T-helper 17 cell (primary cell): ENCODE data around the gene EIF4A2. TPM values are rescaled to one million over a fixed set of nuclear protein-coding genes. Genes with fewer than 3 reads are reported as not detected.
"Not testable (repeated sequence)": the region's sequence is repeated elsewhere in the genome, so short reads cannot be mapped to it uniquely, and the experiment has no call there.

Experiments used
- ATAC-seq: fragments of 150-1000 bp; cut with Tn5 transposase; 2 replicates; pipeline ENCODE4 v1.10.0; 2021; ENCODE audit warnings: mild to moderate bottlenecking, moderate library complexity
- DNase-seq, 3 donors: peaks; one replicate each; pipeline versions ENCODE4 v3.0.0 to v3.0.0-alpha.2; 2020 to 2021
- H3K9me3 ChIP-seq: one replicate; pipeline ENCODE4 v1.7.0; 2013; ENCODE audit warnings: low read length, mild to moderate bottlenecking; ENCODE audit not compliant: control insufficient read depth, poor library complexity, severe bottlenecking
- H3K27ac Mint-ChIP-seq: one replicate; pipeline ENCODE4 v1.8.0; 2022; ENCODE audit warnings: mild to moderate bottlenecking, moderate library complexity, mixed read lengths
- H3K27me3 Mint-ChIP-seq: one replicate; pipeline ENCODE4 v1.8.0; 2022; ENCODE audit warnings: mixed read lengths
- H3K36me3 Mint-ChIP-seq: one replicate; pipeline ENCODE4 v1.8.0; 2022; ENCODE audit warnings: low read depth, mixed read lengths
- H3K4me1 Mint-ChIP-seq: one replicate; pipeline ENCODE4 v1.8.0; 2022; ENCODE audit warnings: mild to moderate bottlenecking, mixed read lengths
- H3K4me3 Mint-ChIP-seq: one replicate; pipeline ENCODE4 v1.8.0; 2022; ENCODE audit warnings: mild to moderate bottlenecking, moderate library complexity, mixed read lengths
- total RNA-seq, 4 donors: library from RNA in 2 of 4; stranded (reverse) in 2 of 4; gene quantifications; one replicate each; pipeline ENCODE4 v1.2.3 and lab custom pipeline; 2022 to 2026

The EIF4A2 gene
- total RNA-seq, 2 donors from 2014 or later: 874 to 882 TPM

DNA sequence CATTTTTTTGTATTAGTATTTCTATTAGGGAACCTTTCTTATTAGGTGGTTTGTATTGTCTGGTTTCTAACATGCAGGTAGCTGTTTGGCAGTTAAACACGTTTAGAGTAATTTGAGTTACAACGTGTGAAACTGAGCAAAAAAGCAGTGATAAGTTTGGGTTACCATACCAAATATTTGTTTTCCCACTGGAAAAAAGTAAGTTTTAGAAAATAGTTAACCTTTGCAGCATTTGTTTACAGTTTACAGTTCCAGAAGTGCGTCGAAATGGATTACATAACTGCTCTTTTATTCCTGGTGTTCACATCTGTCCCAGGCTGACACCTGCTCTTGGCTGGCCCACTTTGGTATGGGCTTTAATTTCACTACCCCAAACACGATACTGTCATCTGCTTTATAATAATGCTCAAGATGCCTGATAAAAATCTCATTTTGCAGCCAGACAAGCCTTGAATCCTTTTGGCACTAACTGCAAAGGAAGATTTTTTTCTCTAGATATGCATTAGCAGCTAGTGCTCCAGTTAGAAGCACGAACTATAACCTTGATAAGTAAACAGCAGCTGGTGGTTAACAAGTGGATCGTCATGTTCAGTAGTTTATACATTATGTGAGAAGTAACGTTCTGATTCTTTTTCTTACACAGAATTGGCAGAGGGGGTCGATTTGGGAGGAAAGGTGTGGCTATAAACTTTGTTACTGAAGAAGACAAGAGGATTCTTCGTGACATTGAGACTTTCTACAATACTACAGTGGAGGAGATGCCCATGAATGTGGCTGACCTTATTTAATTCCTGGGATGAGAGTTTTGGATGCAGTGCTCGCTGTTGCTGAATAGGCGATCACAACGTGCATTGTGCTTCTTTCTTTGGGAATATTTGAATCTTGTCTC is 5.3 kb downstream of the EIF4A2 start:
- DNase-seq: no peak
- no peaks in the 10 kb centered on the region for H3K27me3 Mint-ChIP-seq

DNA sequence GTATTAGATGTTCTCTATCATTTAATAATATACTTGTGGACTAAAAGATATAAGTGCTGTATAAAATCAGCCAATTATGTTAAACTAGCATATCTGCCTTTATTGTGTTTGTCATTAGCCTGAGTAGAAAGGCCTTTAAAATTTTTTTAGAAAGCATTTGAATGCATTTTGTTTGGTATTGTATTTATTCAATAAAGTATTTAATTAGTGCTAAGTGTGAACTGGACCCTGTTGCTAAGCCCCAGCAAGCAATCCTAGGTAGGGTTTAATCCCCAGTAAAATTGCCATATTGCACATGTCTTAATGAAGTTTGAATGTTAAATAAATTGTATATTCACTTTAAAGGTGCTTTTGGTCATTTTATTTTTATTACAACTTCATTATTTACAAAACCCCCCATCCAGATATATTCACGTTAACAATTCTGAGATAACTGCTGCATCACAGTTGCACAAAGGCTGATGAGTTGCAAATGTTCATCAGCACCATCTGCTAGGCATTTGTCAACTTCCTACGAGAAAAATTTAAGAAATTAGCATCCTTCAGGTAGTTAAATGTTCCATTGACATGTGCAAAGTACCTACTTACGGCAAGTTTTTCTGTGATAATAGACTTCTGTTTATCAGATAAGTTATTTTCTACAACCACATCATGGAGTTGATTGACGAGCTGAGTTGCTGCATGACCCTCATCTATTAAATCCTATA is 6.3 kb downstream of the EIF4A2 start:
- DNase-seq: no peak
- Mint-ChIP-seq H3K27me3 (no peaks in the 10 kb centered on the region), H3K4me1 (peaks cover 41% of the 10 kb centered on the region), H3K4me3 (peak overlapping the region; percentile 15), H3K36me3 (peaks cover 15% of the 10 kb centered on the region), H3K27ac (peak overlapping the region; percentile 100)
- peak; percentile 3 for ATAC-seq
- H3K9me3 ChIP-seq: no peaks in the 10 kb centered on the region

More for the DNA sequence above, 5.3 kb downstream of the EIF4A2 start:
- H3K4me1 Mint-ChIP-seq: peaks cover 50% of the 10 kb centered on the region
- no peak for ATAC-seq
- peak overlapping the region; percentile 78 for H3K4me3 Mint-ChIP-seq
- no peaks in the 10 kb centered on the region for H3K9me3 ChIP-seq
- peak overlapping the region; percentile 100 for H3K27ac Mint-ChIP-seq
- H3K36me3 Mint-ChIP-seq: peaks cover 24% of the 10 kb centered on the region

DNA sequence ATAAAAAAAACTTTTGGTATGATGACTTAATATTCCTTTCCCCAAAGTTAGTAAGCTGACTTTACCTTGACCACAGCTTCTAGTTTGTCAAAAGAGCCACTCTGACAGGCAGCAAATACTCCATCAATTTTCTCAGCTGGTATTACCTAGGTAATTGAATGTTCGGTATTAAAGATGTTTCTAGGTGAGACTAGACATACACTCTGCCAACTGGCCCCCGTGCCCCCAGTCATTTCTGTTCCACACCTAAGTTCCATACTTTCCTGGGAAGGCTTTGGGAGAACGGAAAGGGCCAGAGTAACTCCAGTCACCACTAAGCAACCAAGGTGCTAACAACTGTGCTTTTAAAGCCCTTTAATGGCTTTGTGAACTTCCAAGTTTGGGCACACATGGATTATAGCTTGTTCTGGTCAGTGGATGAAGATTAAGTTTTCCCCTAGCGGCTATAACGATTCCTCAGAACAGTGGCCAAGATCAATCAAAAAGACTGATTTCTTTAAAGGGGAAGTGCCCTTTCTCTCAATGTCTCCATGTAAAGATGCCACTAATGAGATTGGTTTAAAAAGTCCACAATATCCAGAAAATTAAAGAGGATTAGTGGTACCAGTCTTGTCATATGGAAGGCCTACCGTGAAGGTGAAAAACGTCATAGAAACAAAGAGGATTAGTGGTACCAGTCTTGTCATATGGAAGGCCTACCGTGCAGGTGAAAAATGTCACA is 7.0 kb downstream of the EIF4A2 start:
- H3K9me3 ChIP-seq: no peaks in the 10 kb centered on the region
- ATAC-seq (peak; percentile 24), DNase-seq (no peak)
- Mint-ChIP-seq H3K27ac (peak overlapping the region; percentile 100), H3K36me3 (peaks cover 12% of the 10 kb centered on the region), H3K27me3 (no peaks in the 10 kb centered on the region), H3K4me1 (peaks cover 36% of the 10 kb centered on the region), H3K4me3 (peak overlapping the region; percentile 66)

DNA sequence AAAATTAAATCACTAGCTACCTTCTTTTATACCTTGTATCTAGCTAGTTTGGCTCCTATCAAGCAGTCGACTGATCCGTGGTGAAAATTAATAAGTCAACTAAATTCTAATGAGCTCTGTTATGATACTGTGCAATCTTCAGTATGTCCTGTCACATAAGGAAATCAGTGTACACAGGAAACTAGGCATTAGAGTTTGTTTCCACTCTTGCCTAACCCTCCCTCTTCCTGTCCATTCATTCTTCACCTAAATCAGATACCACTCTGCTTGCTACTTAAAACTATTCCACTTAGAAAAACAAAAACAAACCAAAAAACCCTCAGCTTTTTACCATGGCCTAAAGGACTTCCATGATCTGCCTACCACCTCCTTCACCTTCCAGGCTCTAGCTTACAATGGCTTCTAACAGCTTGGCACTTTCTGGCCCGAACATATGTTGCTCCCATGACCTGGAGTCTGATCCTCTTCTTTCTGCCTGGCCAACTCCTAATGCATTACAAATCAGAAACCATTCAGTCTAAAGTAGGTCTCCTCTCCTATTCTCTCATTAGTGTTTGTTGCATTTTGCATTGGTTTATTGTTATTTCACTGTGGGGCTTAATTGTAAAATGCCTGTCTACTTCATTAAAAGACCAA is 15.0 kb downstream of the EIF4A2 start:
- H3K4me1 Mint-ChIP-seq: peaks cover 14% of the 10 kb centered on the region
- peak overlapping the region; percentile 15 for H3K4me3 Mint-ChIP-seq
- H3K27me3 Mint-ChIP-seq: no peaks in the 10 kb centered on the region
- H3K36me3 Mint-ChIP-seq: no peaks in the 10 kb centered on the region
- no peak for DNase-seq
- ATAC-seq: no peak
- H3K27ac Mint-ChIP-seq: no peak overlapping the region
- no peaks in the 10 kb centered on the region for H3K9me3 ChIP-seq

DNA sequence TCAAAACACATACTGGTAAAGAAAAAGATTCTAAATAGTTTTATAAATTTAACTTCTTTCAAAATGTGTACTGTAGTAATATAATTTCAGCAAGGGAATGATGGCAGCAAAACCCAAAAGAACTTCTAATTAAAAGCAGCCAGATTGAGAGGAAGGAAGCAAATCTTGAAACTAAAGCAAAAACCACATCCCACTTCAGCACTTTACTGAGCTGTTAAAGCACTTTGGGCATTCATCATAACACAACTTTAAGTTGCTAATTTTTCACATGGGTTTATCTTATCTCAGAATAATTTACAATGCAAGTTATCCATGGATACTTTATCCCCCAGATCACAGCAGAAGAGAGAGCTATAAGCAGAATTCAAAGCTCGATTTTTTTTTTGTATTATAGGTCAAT is 16.9 kb downstream of the EIF4A2 start:
- DNase-seq (no peak), ATAC-seq (peak; percentile 27)
- Mint-ChIP-seq H3K4me1 (peaks cover 17% of the 10 kb centered on the region), H3K27ac (peak overlapping the region; percentile 60), H3K36me3 (no peaks in the 10 kb centered on the region), H3K27me3 (no peaks in the 10 kb centered on the region), H3K4me3 (no peak overlapping the region)
- H3K9me3 ChIP-seq: no peaks in the 10 kb centered on the region

DNA sequence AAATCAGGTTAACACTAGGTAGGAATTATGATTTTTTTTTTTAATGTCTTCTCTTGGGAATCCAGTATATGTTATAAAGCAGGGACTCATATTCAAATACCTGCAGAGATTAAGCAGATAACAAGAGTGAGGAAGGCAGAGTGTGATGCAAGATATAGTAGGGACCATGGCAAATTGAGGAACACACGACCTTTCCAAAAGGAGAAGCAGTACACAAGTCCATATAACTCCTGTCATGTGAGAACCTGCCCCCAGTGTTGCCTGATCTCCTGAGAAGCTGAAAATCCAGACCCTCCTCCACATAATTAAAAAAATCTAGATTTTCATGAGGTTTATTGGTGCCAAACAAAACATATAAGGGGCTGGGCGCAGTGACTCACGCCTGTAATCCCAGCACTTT is 19.3 kb downstream of the EIF4A2 start:
- H3K27ac Mint-ChIP-seq: no peak overlapping the region
- H3K27me3 Mint-ChIP-seq: no peaks in the 10 kb centered on the region
- H3K4me1 Mint-ChIP-seq: peaks cover 21% of the 10 kb centered on the region
- H3K4me3 Mint-ChIP-seq: no peak overlapping the region
- DNase-seq (no peak), ATAC-seq (no peak)
- H3K9me3 ChIP-seq: no peaks in the 10 kb centered on the region
- H3K36me3 Mint-ChIP-seq: no peaks in the 10 kb centered on the region

DNA sequence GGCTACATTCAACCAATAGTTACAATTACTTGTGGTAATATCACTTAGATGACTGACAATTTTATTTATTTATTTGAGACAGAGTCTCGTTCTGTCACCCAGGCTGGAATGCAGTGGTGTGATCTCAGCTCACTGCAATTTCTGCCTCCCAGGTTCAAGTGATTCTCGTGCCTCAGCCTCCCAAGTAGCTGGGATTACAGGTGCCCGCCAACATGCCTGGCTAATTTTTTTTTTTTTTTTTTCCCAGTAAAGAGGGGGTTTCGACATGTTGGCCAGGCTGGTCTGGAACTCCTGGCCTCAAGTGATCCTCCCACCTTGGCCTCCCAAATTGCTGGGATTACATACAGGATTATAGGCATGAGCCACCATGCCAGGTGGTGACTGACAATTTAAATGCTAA is 20.1 kb downstream of the EIF4A2 start:
- H3K36me3 Mint-ChIP-seq, ATAC-seq, H3K27ac Mint-ChIP-seq, H3K9me3 ChIP-seq, H3K27me3 Mint-ChIP-seq, DNase-seq, H3K4me3 Mint-ChIP-seq: not testable (repeated sequence)
- peaks cover 18% of the 10 kb centered on the region for H3K4me1 Mint-ChIP-seq

DNA sequence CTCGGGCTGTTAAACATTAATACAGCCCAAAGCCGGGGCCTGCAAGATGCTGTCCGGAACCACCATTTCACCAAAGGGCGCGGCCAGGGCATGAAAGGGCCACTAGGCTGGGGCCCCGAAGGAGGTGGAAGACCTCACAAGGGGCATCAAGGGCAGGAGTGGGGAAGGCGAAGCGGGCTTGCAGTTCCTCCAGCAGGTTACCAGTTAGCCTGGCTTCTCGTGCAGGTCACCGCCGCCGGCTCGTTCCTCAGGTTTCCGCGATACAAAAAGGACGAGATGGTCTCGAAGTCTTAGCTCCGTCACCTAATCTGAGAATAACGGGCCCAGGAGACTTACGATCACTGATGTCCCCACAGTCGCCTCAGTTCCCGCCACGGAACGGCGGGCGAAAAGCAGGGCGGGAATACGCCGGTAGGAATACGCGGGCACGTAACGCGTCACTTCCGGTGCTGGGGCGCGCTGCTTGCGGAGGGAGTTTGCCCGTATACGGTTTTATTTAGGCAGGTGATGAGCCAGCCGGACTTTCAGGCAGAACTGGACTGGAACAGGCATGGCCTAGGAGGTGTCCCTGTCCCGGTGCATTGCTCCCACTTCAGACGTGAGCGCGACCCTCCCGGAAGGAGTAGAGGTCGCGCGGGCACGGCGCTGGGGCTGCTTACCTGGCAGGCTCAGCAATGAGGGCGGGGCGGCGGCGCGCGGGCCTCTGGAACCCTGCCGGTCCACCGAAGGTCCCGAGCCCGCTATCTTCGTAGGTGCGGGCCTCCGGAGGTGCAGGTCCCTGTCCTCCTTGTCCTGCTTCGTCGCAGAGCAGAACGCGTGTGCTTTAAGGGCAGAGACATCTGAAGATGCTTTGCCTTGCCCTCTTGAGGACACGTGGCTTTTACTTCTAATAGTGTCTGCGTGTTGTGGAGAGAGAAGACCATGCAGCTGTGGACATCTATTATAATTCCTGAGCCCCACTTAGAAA is 23.0 kb downstream of the EIF4A2 start, which contains the start of gene RFC4:
Gene RFC4, minus strand, starts transcription at position 394 of the 967 bp plus-strand sequence. CDS start 1,769 bp downstream, outside the sequence.
- Mint-ChIP-seq H3K27ac (peak within 1 kb of the TSS; percentile 89), H3K27me3 (no peaks in the 10 kb centered on the region), H3K4me3 (peak within 1 kb of the TSS; percentile 91), H3K4me1 (peaks cover 7% of the 10 kb centered on the region), H3K36me3 (no peaks in the 10 kb centered on the region)
- no peaks in the 10 kb centered on the region for H3K9me3 ChIP-seq
- ATAC-seq: peak; percentile 90
- DNase-seq: peak; percentile 72 to 73 (median 73)

DNA sequence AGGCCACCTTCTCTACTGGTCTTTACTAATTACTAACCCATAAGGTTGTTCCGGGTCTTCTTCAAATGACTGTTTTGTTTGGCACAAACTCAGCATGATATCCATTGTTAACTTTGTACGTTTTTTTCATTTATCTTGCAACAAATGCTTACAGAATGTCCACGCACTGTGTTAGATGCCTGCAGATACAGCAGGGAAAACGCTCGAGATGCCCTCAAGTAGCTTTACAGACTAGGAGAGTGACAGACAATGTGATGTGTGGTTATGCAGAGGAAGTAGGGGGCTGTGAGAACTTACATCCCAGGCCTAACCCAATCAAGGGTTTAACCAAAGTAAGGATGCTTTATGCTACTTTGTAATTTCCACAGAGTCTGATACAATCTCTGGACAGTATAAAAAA is 23.9 kb downstream of the EIF4A2 start:
- DNase-seq: no peak

DNA sequence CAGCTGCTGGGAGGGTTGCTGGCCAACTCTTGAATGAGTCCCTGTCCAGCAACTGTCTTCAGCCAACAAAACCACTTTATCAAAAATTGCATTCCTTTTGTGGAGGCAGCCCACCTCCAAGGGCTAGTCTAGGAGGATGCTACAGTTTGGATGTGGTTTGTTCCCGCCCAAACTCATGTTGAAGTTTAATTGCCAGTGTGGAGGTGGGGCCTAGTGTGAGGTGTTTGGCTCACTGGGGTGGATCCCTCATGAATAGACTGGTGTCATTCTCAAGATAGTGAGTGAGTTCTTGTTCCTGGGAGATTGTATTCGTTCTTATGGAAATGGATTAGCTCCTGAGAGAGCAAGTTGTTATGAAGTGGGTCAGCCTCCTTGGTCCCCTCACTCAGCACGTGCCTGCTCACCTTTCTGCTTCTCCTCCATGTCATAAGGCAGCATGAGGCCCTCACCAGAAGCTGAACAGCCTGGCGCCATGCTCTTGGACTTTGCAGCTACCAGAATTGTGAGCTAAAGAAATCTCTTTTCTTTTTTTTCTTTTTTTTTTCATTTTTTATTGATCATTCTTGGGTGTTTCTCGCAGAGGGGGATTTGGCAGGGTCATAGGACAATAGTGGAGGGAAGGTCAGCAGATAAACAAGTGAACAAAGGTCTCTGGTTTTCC is 27.1 kb downstream of the EIF4A2 start:
- Mint-ChIP-seq H3K4me1 (peaks cover 4% of the 10 kb centered on the region), H3K4me3 (no peak overlapping the region), H3K27ac (no peak overlapping the region), H3K36me3 (no peaks in the 10 kb centered on the region), H3K27me3 (no peaks in the 10 kb centered on the region)
- ATAC-seq (no peak), DNase-seq (no peak)
- no peaks in the 10 kb centered on the region for H3K9me3 ChIP-seq

More for the DNA sequence above, 23.9 kb downstream of the EIF4A2 start:
- peak overlapping the region; percentile 89 for H3K27ac Mint-ChIP-seq
- no peaks in the 10 kb centered on the region for H3K27me3 Mint-ChIP-seq
- ATAC-seq: no peak
- no peaks in the 10 kb centered on the region for H3K9me3 ChIP-seq
- no peaks in the 10 kb centered on the region for H3K36me3 Mint-ChIP-seq
- H3K4me3 Mint-ChIP-seq: peak overlapping the region; percentile 91
- H3K4me1 Mint-ChIP-seq: peaks cover 7% of the 10 kb centered on the region

DNA sequence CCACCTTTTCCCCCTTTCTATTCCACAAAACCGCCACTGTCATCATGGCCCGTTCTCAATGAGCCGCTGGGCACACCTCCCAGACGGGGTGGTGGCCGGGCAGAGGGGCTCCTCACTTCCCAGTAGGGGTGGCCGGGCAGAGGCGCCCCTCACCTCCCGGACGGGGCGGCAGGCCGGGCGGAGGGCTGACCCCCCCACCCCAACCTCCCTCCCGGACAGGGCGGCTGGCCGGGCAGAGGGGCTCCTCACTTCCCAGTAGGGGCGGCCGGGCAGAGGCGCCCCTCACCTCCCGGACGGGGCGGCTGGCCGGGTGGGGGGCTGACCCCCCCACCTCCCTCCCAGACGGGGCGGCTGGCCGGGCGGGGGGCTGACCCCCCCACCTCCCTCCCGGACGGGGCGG is 27.9 kb downstream of the EIF4A2 start:
- H3K9me3 ChIP-seq, ATAC-seq, DNase-seq: not testable (repeated sequence)

More for the DNA sequence above, 27.9 kb downstream of the EIF4A2 start:
- H3K4me1 Mint-ChIP-seq, H3K36me3 Mint-ChIP-seq, H3K27me3 Mint-ChIP-seq, H3K4me3 Mint-ChIP-seq, H3K27ac Mint-ChIP-seq: not testable (repeated sequence)
